ENCODE results near the gene CDADC1. TPM values are rescaled to one million over a fixed set of nuclear protein-coding genes. Genes with fewer than 3 reads are reported as not detected.

Gene CDADC1
- total and polyA plus RNA-seq, 2 of the 13 experiments (the other 11 are each of a cell fraction or from before 2014, with no cell fraction given) = 2.4 to 9.0 TPM

GRCh38 chr13:49220036-49220855 is 27.5 kb upstream of the CDADC1 start, which contains the start of gene MLNR:
Gene MLNR, plus strand, starts transcription at chr13:49220338. Its CDS starts 0 bp downstream, at chr13:49220338.
- ChIA-PET CTCF (ENCODE audit: low intra/inter-chr PET ratio, low total read pairs) (no interaction called here), POLR2A (interaction anchor here (1.1 kb wide), 1 partner anchor 27 kb away, joined by 7 read pairs; the partner anchor contains the start of gene CDADC1)
- Histone ChIP-seq H3K4me2 (ENCODE audit: low read depth, low read length) (peak within 1 kb of the TSS; percentile 84), H2AFZ (ENCODE audit: low read length) (peak within 1 kb of the TSS; percentile 85), H3K4me1 (ENCODE audit: insufficient read depth, low read length) (peaks cover 21% of the 10 kb centered on the region), H3K9ac (ENCODE audit: insufficient read depth, low read depth, low read length) (peak within 1 kb of the TSS; percentile 51), H3K4me3 (replicated peaks in 1 of 3; ENCODE audit: insufficient read depth in 1 of 3, low read depth in 2 of 3, low read length in 3 of 3) (peak within 1 kb of the TSS; percentile 56 to 72 (median 65); a peak in 5 of 6 replicates), H4K20me1 (ENCODE audit: insufficient read depth, low read length) (no peaks in the 10 kb centered on the region), H3K9me3 (ENCODE audit: low read length) (no peaks in the 10 kb centered on the region), H3K27ac (ENCODE audit: extremely low read length, insufficient read depth, low read length) (no peak within 1 kb of the TSS), H3K79me2 (ENCODE audit: insufficient read depth, low read length) (no peaks in the 10 kb centered on the region), H3K36me3 (replicated peaks in 1 of 2; ENCODE audit: control insufficient read depth in 1 of 2, insufficient read depth in 2 of 2, low read length in 2 of 2) (no peaks in the 10 kb centered on the region), H3K27me3 (ENCODE audit: control insufficient read depth in 1 of 2, insufficient read depth in 2 of 2, low read length in 2 of 2) (no peaks in the 10 kb centered on the region; a peak in 1 of 5 replicates)
- WGBS (ENCODE audit: low lambda C conversion rate) = 68% methylated on average over 38 of the region's 111 CpGs
- no TSS peak for BruUV-seq (replicated peaks)
- peak; percentile 39 for DNase-seq (ENCODE audit: low spot score)
- FAIRE-seq = no peak
- in situ Hi-C loops (cut with HindIII; ENCODE audit: extremely low pct_ligation_motif_present, low pct_unique_long_range_greater_than_20kb) (no loop called here), intact Hi-C loops (cut with micrococcal nuclease; ENCODE audit: unreplicated experiment) (no loop called here)
- ATAC-seq = peak; percentile 93
- TF ChIP-seq ZNF558 (CRISPR knock-in tag; IDR thresholded peaks at IDR 0.05; ENCODE audit: borderline replicate concordance) = 0 out of 2 replicates have a peak, but pooled peaks have one; percentile 45
- no peak for TF ChIP-seq HOXA5 (CRISPR knock-in tag; IDR thresholded peaks at IDR 0.05)
- TF ChIP-seq THAP11 (CRISPR knock-in tag; IDR thresholded peaks at IDR 0.05) = no peak
- TF ChIP-seq, protein P1, sequence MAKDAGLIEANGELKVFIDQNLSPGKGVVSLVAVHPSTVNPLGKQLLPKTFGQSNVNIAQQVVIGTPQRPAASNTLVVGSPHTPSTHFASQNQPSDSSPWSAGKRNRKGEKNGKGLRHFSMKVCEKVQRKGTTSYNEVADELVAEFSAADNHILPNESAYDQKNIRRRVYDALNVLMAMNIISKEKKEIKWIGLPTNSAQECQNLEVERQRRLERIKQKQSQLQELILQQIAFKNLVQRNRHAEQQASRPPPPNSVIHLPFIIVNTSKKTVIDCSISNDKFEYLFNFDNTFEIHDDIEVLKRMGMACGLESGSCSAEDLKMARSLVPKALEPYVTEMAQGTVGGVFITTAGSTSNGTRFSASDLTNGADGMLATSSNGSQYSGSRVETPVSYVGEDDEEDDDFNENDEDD (CRISPR knock-in tag; IDR thresholded peaks at IDR 0.05; ENCODE audit: borderline replicate concordance) = peak; percentile 30; the same call in 1 of the 2 replicates
- TF ChIP-seq, protein P2, sequence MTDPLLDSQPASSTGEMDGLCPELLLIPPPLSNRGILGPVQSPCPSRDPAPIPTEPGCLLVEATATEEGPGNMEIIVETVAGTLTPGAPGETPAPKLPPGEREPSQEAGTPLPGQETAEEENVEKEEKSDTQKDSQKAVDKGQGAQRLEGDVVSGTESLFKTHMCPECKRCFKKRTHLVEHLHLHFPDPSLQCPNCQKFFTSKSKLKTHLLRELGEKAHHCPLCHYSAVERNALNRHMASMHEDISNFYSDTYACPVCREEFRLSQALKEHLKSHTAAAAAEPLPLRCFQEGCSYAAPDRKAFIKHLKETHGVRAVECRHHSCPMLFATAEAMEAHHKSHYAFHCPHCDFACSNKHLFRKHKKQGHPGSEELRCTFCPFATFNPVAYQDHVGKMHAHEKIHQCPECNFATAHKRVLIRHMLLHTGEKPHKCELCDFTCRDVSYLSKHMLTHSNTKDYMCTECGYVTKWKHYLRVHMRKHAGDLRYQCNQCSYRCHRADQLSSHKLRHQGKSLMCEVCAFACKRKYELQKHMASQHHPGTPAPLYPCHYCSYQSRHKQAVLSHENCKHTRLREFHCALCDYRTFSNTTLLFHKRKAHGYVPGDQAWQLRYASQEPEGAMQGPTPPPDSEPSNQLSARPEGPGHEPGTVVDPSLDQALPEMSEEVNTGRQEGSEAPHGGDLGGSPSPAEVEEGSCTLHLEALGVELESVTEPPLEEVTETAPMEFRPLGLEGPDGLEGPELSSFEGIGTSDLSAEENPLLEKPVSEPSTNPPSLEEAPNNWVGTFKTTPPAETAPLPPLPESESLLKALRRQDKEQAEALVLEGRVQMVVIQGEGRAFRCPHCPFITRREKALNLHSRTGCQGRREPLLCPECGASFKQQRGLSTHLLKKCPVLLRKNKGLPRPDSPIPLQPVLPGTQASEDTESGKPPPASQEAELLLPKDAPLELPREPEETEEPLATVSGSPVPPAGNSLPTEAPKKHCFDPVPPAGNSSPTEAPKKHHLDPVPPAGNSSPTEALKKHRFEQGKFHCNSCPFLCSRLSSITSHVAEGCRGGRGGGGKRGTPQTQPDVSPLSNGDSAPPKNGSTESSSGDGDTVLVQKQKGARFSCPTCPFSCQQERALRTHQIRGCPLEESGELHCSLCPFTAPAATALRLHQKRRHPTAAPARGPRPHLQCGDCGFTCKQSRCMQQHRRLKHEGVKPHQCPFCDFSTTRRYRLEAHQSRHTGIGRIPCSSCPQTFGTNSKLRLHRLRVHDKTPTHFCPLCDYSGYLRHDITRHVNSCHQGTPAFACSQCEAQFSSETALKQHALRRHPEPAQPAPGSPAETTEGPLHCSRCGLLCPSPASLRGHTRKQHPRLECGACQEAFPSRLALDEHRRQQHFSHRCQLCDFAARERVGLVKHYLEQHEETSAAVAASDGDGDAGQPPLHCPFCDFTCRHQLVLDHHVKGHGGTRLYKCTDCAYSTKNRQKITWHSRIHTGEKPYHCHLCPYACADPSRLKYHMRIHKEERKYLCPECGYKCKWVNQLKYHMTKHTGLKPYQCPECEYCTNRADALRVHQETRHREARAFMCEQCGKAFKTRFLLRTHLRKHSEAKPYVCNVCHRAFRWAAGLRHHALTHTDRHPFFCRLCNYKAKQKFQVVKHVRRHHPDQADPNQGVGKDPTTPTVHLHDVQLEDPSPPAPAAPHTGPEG (CRISPR knock-in tag; IDR thresholded peaks at IDR 0.05) = peak; percentile 31; the same call in 1 of the 2 replicates
- TF ChIP-seq, protein P3, sequence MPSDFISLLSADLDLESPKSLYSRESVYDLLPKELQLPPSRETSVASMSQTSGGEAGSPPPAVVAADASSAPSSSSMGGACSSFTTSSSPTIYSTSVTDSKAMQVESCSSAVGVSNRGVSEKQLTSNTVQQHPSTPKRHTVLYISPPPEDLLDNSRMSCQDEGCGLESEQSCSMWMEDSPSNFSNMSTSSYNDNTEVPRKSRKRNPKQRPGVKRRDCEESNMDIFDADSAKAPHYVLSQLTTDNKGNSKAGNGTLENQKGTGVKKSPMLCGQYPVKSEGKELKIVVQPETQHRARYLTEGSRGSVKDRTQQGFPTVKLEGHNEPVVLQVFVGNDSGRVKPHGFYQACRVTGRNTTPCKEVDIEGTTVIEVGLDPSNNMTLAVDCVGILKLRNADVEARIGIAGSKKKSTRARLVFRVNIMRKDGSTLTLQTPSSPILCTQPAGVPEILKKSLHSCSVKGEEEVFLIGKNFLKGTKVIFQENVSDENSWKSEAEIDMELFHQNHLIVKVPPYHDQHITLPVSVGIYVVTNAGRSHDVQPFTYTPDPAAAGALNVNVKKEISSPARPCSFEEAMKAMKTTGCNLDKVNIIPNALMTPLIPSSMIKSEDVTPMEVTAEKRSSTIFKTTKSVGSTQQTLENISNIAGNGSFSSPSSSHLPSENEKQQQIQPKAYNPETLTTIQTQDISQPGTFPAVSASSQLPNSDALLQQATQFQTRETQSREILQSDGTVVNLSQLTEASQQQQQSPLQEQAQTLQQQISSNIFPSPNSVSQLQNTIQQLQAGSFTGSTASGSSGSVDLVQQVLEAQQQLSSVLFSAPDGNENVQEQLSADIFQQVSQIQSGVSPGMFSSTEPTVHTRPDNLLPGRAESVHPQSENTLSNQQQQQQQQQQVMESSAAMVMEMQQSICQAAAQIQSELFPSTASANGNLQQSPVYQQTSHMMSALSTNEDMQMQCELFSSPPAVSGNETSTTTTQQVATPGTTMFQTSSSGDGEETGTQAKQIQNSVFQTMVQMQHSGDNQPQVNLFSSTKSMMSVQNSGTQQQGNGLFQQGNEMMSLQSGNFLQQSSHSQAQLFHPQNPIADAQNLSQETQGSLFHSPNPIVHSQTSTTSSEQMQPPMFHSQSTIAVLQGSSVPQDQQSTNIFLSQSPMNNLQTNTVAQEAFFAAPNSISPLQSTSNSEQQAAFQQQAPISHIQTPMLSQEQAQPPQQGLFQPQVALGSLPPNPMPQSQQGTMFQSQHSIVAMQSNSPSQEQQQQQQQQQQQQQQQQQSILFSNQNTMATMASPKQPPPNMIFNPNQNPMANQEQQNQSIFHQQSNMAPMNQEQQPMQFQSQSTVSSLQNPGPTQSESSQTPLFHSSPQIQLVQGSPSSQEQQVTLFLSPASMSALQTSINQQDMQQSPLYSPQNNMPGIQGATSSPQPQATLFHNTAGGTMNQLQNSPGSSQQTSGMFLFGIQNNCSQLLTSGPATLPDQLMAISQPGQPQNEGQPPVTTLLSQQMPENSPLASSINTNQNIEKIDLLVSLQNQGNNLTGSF (CRISPR knock-in tag; IDR thresholded peaks at IDR 0.05) = peak; percentile 22; the same call in 1 of the 2 replicates
- TF ChIP-seq SOX13 (IDR thresholded peaks at IDR 0.05) = no peak
- peak in 1 of 2 experiments; percentile 12; a peak in 1 of 4 replicates for TF ChIP-seq SOX13 (CRISPR knock-in tag; conservative IDR thresholded peaks at IDR 0.05 in 1 of 2, IDR thresholded peaks at IDR 0.05 in 1 of 2)
- TF ChIP-seq HNRNPLL (IDR thresholded peaks at IDR 0.05; ENCODE audit: low read depth, low read length, poor library complexity, severe bottlenecking) = peak; percentile 92
- TF ChIP-seq SMYD3 (CRISPR knock-in tag; IDR thresholded peaks at IDR 0.05) = no peak

All from HepG2 (cell line).